Germinal center (tissue), 1 donor: ENCODE measurements around the gene HBS1L.

Experiments
- DNase-seq: peaks from one replicate; pipeline ENCODE4 v3.0.0; 2012; ENCODE audit warnings: mixed read lengths, low spot score

The HBS1L gene

DNA sequence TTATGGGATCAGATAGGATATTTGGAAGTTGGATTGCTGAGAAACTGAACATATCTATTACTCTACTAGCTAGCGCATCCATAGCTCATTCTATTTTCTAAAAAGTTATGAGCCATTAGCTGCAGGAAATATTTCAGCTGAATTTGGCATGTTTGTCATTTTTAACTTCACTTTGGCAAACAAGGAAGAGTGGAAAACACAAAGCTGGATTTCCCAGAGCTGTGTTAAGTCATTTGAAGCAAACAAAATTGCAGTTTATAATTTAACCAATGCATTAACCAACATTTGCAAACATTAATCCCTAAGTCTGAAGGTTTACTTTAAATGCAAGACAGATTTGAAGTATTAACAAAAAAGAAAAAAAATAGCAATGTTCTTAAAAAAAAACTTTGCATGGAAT is 105.9 kb downstream of the HBS1L start:
- DNase-seq: no peak

DNA sequence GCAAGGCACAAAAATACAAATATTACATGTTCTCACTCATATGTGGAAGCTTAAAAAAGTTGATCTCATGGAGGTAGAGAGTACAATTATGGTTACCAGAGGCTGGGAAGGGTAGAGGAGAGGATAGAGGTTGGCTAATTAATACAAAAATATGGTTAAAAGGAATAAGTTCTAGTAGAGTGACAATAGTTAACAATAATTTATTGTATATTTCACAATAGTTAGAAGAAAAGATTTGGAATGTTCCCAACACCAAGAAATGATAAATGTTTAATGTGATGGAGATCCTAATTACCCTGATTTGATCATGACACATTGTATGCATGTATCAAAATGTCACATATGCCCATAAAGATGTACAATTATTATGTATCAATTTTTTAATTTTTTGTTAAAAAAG is 106.5 kb downstream of the HBS1L start:
- DNase-seq: no peak

DNA sequence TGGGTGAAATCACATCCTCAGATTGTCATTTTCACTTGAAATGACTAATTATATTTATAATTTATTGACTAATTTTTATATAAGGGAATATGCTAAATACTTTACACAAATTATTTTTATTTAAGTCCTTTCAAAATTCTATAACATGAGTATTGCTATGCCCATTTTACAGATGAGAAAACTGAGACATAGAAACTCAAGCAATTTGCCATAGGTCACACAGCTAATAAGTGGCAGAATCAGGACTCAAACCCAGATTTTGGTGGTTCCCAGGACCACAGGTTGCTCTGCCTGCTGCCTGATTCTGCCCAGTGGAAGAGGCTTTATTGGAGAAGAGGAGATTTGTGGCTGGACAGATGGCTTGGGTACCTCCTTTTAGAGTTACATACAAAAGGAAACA is 109.6 kb downstream of the HBS1L start:
- no peak for DNase-seq

DNA sequence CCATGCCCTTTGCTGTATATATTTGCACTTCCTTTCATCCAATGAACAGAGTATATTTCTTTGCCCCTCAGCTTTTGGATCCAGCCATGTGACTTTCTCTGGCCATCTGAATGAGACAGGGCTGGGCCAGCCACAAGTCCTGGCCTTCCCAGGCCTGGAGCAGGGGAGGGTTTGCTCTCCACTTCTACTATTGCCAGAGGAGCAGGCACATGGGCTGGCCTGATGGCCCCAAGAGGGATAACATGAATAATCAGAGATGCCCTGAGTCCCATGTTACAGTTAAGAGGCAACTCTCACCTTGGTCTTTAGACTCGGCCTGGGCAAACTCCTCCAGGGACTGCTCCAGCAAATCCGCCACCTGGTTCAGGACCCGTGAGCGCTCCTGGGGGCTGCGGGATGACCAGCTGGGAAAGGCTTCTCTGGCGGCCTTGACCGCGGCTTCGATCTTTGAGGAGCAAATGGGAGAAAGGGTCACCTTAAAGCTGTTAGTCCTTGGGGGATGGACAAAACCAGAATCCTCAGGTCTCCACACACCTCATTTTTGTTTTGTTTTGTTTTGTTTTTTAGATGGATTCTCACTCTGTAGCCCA is 111.0 kb downstream of the HBS1L start:
- no peak for DNase-seq

DNA sequence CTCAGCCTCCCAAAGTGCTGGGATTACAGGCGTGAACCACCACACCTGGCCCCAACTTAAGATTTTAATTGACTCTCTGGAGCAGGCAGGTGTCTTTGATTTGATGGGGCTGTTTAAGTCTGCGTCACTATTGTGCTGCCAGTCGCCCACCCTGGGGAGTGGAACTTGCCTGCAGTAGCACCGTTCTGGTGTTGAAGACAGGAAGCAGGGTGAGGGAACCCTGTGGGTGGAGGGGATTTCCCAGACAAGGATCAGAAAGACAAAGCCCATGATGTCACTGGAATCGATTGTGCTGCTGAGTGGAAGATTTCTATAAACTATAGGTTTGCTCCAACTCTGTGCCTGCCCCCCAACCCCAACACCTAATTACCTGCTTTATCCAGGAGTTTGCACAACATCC is 115.7 kb downstream of the HBS1L start:
- no peak for DNase-seq

DNA sequence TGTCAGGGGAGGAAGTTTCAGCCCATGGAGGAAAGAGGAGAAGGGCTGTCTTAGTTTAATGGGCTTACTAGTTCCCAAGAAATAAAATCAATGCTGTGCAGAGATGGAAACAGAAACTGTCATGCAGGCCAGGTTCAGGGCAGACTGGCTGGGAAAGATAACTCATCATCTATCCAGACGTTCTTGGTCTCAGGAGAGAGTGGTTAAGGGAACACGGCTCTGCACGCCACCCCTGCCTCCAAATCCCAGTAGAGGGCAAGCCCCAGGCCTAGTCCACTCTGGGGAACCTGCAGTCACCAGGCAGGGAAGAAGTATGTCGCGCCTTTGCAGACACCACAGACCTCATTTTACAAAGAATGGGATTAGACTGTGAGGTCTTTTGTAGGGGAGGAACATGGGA is 117.2 kb downstream of the HBS1L start:
- DNase-seq: no peak

DNA sequence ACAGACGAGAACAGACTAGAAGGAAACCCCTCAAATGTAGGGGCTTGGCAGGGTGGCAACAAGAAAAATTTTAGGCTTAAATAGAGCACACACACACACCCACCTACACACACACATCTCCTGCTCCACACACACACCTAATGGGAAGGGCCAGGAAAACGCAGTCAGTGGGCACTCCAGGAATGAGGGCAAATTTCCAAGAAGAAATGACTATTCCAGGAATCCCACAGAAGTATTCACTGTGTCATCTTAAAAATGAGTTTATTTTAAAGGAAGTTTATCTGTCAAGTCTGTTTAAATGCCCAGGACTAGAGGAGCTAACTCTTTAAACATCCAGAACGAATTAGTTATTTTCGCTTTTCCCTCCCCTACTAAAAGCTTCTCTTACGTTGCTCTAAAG is 117.7 kb downstream of the HBS1L start:
- DNase-seq: no peak

DNA sequence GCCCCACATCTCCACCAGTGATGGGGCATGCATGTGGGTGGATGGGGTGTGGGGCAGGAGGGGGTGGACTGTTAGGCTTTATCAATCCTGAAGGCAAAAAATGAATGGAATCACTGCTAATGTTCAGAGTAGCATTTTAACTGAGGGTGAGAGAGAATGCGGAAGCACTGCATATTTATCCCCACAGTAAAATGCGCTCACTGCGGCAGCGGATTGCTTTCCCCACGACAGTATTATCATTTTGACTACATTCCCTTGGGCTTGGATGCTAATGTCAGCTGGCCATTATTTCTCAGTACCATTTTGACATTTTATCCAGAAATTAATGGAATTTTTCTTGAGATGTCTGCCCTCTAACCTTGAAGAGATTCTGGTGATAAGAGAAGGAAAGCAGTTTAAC is 118.1 kb downstream of the HBS1L start:
- DNase-seq: no peak

DNA sequence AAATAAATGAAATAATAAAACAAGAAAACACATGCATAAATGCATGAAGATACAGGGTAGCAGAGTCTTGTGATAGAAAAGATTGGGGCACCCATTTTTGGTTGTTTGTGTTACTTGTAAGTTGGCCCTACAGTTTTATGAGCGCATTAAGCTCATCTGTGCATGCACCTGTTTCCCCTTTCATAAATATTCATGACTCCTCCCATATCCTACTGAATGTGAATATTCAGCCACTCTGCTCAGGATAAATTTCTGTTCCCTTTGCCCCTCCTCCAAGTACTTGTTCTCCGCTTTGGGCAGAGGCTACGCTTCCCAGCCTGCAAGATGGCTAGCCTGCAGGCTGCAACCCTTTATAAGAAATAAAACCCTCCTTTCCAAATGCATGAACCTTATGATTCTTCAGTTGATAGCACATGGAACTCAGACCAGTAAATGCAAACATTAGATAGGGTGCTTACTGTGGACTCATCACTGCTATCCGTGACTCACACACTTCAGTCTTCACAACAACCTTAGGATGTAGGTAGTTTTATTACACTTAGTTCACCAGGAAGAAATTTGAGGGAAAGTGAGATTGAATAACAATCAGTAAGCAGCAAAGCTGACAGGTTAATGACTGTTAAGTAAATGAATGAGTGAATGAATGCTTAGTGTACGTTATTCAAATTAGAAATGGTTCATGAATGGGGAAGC is 119.7 kb downstream of the HBS1L start:
- DNase-seq: no peak

DNA sequence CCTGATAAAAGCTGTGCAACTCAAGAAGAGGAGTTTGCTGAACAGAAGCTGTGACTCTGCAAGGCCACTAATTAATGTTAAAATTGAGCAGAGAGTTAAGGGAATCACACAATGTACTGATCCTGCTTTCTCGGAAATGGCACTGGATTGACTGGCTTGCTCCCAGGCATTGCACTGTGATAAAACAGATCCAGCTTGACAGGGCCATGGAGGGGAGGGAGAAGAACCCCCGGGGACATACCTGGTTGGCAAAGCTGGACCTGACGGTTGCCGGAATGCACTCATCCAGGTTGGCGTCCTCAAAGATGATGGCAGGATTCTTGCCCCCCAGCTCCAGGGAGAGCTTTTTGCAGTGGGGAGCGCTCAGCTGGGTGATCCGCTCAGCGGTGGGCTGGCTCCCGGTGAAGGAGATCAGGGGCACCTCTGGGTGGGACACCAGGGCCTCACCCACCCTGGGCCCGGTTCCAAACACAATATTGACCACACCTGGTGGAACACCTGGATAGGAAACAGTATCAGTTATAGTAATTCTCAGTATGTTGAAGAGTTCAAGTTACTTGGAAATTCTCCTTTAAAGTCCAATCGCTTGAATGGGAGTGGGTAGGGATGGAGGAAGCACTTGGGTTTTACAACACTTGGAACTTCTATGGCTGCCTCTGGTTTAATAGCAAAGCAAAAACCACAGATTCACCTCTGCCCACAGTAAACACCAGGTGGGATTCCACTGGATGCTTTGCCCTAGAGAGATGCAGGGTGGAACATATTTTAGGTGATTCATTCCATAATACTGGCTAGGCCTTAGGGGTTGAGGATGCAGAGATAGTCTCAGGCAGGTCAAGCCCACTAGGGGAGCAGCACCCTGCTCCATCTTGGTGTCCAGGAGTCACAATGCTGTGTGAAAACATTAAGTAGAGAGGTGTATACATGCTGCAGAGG is 121.8 kb downstream of the HBS1L start:
- no peak for DNase-seq

DNA sequence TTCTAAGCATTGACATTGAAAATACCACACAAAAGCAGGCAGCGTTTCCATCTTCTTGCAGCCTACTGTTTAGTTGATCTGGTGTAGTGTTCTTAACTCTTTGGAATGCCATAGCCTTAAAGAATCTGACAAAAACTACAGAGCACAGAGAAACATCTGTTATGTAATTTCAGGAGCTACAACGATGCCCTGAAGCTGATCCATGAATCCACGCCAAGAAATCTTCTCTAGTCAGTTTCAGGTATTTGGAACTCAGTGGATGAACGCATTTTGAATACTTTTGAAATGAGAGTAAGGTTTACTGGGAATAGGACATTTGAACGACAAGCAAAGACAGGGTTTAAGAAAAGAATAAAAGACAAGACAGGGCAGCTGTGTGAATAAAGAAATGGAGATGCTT is 122.5 kb downstream of the HBS1L start:
- DNase-seq: no peak

DNA sequence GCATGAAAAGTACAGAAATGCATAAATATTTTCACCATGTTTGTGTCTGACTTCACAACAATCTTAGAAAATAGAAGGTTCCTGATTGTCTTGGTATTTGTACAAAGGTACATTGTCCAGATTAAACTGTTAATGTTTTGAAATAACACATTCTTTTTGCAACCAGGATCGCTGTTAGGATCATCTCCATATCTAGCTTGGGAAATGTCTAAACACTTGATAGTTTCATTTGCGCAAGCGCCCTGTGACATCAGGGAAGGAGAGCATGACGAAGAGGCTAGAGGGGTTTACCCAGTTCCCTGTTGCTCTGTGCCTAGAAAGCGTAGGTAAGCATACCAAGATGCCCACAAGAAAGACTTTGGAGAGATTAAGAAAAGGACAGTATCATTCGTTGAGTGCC is 124.2 kb downstream of the HBS1L start:
- DNase-seq: no peak

DNA sequence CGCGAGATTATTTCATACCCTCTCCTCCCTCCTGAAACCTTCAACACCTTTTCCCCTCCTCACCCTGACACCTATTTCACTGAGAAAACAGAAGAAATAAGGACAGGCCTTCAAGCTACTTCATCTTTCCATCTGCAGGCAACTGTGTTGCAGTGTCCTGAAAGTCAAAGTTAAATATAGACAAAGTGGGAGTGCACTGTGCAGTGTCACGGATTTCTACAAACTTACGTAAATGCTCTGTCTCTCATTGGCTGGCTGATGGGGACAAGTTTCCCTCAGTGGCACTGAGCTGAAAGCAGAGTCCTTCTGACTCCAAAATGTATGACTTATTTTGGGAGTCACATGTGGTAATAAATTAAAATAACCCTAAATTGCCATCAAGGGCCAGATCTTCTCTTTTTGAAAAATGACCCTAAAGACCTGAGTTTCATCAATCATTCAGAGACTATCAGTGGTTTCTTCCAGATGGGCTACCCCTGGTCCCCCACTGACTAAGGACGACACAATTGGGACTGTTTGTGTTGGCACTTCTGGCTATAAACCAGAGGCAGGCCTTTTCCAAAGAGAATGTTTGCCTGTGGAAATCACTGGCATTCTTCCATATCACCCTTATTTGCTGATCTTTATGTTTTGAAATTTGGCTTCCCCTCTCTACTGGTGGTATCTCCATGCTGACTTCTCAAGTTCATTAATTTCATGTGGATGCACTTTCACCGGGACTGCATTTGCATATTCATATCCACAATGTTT is 126.3 kb downstream of the HBS1L start:
- DNase-seq: no peak

DNA sequence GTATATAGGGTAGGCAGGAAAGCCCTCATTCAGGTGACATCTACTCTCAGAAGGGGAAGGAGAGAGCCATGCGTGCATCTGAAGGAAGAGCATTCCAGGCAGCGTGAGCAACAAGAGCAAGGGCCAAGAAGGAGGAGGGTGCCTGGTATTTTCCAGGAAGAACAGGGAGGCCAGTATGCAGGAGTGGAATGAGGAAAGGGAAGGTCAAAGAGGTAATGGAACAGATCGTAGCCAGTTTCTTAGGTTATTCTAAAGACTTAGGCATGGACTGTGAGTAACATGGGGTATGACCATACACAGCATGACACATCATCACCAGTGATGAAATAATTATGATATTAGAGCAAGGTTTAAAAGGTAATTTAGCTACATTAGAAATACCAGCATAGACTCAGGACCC is 128.8 kb downstream of the HBS1L start:
- no peak for DNase-seq

DNA sequence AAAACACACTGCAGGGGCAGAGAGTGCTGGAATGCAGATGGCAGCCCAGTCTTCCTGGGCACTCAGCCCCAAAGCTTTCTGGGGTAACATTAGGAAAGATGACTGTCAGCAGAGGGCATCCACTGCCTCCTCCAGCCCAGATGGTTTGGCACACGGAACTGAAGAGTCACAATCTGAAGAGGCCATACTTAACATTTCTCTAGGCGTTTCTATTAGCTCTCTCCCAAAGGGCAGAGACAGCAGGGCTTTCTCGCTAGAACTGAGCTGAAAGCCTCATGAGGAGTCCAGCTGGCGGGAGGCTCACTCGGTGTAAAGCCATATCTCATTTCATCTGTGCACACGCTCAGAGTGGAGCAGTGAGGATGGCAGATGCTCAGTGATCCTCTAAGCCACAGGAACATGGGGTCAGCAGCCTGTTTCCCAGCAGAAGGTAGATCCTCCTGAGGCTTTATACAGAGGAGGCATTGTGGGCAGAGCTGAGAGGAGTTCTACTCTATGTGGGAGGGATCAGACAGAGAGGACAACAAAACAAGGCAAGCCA is 132.8 kb downstream of the HBS1L start:
- DNase-seq: no peak

DNA sequence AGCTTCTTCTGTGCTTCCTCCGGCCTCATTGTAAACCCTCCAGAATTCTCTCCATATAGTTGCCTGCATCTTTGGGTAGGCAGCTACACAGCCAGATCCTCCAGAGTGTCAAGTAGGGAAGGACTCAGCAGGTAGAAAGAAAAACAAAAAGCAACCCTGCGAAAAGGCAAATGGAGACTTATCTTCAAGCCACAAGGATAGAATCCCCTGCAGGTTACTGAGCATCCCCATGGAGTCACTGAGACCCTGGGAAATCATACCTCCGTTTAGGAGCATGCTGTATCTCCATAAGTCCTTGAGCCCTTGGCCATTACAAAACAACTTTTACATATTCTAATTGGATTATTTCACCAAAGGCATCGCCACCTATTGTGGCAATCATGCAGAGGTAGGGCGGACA is 133.3 kb downstream of the HBS1L start:
- DNase-seq: no peak

DNA sequence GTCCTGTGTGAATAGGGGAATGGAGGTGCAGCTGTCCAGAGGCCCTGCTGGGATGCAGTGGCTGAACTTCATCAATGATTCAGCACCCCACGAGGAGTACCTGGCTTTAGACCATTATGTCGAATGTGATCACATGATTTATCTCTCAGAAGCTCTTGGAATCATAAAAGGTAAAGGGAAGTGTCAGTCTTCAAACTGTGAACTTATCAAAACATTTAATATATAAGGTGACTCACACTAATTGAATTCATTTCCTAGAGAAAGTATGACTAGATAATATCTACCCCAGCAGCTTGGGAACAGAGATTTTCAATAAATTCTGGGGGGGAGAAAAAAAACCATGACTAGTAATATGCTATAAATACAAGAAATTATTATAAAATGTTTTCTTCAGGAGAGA is 134.2 kb downstream of the HBS1L start:
- DNase-seq: no peak

DNA sequence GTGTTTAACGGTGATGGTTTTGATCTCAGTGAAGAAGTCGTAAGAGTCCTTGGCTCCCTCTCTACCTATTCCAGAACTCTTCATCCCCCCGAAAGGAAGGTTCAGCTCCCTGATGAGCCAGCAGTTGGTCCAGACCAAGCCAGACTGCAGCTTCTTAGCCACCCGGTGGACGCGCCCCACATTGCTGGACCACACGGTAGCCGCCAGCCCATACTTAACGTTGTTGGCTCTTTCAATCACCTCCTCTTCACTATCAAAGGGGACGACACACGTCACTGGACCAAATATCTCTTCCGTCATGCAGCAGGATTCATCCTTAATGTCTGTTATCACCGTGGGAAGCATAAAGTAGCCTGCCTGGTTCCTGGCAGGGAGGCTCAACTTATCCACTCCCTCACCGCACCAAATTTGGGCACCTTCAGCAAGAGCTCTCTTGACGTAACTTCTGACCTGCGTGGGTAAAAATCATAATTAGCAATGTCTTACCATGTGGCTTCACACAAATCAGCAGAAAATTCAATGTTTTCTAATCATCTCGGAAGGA is 136.1 kb downstream of the HBS1L start:
- no peak for DNase-seq

DNA sequence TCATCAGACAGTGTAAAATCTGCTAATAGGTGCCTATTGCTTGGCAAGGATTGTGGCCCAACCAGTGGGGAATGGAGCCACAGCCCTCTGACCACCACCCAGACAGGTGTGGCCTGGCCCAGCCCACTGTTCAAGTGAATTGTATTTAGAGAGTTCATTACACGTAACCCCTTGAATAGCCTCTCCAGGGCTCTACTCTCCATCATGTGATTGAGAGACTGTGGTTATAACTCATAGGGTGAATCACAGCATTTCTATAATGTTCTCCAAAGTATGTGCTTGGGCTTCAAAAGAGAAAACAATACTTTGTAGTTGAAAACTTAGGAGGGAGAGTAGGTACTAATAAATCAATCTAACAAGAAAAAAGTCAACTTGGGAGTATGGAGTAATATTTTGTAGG is 143.1 kb downstream of the HBS1L start:
- DNase-seq: no peak

DNA sequence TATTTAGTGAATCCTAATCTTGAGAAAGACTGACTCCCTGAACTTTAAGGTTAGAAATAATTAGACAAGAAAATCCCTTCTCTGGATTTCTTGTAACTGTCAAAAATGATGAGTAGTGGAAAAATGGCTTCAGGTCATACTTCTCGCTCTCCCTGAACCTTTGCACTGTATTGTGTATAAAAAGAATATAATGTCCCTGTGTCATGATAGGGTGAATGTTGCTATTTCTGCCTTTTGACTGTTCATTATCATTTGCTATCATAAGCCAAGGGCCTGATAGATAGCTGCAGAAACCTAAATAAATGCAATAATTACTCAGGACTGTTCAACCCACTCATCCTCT is 144.1 kb downstream of the HBS1L start:
- DNase-seq: no peak
